Esophagus squamous epithelium (tissue), 5 donors: Measurements from ENCODE around the gene SHISAL1. TPM values are rescaled to one million over a fixed set of nuclear protein-coding genes. Genes with fewer than 3 reads are reported as not detected.

Experiments
- DNase-seq: peaks from one replicate; lab custom pipeline; 2025; lab: John Stamatoyannopoulos, UW
- H3K27ac ChIP-seq, 4 donors: fragments of 200-600 bp; sonication (generic); one replicate each; pipeline ENCODE4 v1.5.1; 2016 to 2019; ENCODE audit warnings: mild to moderate bottlenecking in 1 of 4
- H3K27me3 ChIP-seq, 4 donors: fragments of 200-600 bp; sonication (generic); 1 replicate in 3 of 4; 2 replicates in 1 of 4; pipeline versions ENCODE4 v1.5.1 to v1.6.0; 2017 to 2021; ENCODE audit warnings: antibody characterized with exemption in 1 of 4
- H3K36me3 ChIP-seq, 3 donors: fragments of 200-600 bp; sonication (generic); one replicate each; pipeline ENCODE4 v1.5.1; 2016 to 2019
- H3K4me1 ChIP-seq, 3 donors: fragments of 200-600 bp; sonication (generic); one replicate each; pipeline ENCODE4 v1.5.1; 2017 to 2019
- H3K4me3 ChIP-seq, 4 donors: fragments of 200-600 bp; sonication (generic); 1 replicate in 3 of 4; 2 replicates in 1 of 4; pipeline ENCODE4 v1.5.1; 2016 to 2019; ENCODE audit warnings: mild to moderate bottlenecking in 2 of 4, moderate library complexity in 1 of 4
- H3K9me3 ChIP-seq, 3 donors: fragments of 200-600 bp; sonication (generic); one replicate each; pipeline ENCODE4 v1.5.1; 2016 to 2019
- POLR2A ChIP-seq, 4 donors: fragments of 450-650 bp; IDR thresholded peaks; one replicate each; pipeline ENCODE4 v1.6.1; 2017; ENCODE audit warnings: antibody characterized with exemption in 4 of 4, mild to moderate bottlenecking in 4 of 4, moderate library complexity in 3 of 4
- WGBS, 2 donors: methylation state at CpG; one replicate each; pipeline ENCODE4 v1.1.5; 2018; 5-methylcytosine and 5-hydroxymethylcytosine counted together
- intact Hi-C: fragments of 100-400 bp; cut with DNase I; formaldehyde crosslinking; loops from one replicate; pipeline ENCODE4 v1.15.0; 2022
- total RNA-seq, 4 donors: library from RNA; depleted of rRNA; stranded (reverse); fragments of >200 nt; gene quantifications; one replicate each; pipeline ENCODE4 v1.1.0, GENCODE V29; 2016
- TF ChIP-seq, protein P1 (sequence below), 6 experiments: fragments of 450-650 bp in 4 of 6; fragments of 200-600 bp in 2 of 6; sonication (generic) in 2 of 6; IDR thresholded peaks; one replicate each; pipeline ENCODE4 v1.5.1; 2016 to 2019; ENCODE audit warnings: antibody characterized with exemption in 6 of 6, mild to moderate bottlenecking in 4 of 6, moderate library complexity in 4 of 6
- donor health status: DM: yes; HTN: yes; CAD: no.

SHISAL1 gene
- total RNA-seq, 4 donors from 2014 or later = 0.08 to 1.3 (median 0.31) TPM

DNA sequence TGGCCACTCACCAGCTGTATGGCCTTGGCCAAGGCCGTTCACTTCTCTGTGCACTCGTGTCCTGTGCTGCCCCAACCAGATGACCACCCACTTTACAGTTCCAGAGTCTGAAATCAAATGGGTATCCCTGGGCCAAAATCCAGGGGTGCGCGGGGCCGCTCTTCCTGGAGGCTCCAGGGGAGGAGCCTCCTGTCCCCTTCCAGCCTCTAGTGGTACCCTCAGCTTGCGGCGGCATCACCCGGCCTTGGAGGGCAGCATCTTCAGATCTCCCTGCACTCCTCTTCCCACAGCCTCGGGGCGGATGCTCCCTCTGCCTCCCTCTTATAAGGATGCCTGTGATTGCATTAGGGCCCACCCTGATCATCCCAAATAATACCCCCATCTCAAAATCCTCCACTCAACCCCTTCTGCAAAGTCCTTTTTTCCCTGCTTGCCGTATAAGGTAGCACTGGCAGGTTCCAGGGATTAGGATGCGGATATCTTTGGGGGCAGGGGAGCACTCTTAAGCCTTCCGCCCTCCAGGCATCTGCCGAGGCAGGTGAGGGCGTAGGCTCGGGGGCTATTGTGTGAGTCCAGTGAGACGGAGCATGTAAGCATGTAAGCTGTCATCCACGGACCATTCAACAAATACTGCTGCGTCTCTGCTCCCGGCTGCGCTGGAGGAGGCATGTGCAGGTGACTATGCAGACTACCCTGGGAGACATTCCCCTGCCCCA is 24.4 kb upstream of the SHISAL1 start:
- H3K36me3 ChIP-seq = no peaks in the 10 kb centered on the region
- peaks cover 3 to 29% (median 8%) of the 10 kb centered on the region in 3 donors for H3K4me1 ChIP-seq
- 64 to 84% methylated on average over 10 to 12 of the region's 21 CpGs for WGBS, 2 donors
- intact Hi-C loops = no loop called here
- no peak overlapping the region for H3K4me3 ChIP-seq
- TF ChIP-seq, protein P1, sequence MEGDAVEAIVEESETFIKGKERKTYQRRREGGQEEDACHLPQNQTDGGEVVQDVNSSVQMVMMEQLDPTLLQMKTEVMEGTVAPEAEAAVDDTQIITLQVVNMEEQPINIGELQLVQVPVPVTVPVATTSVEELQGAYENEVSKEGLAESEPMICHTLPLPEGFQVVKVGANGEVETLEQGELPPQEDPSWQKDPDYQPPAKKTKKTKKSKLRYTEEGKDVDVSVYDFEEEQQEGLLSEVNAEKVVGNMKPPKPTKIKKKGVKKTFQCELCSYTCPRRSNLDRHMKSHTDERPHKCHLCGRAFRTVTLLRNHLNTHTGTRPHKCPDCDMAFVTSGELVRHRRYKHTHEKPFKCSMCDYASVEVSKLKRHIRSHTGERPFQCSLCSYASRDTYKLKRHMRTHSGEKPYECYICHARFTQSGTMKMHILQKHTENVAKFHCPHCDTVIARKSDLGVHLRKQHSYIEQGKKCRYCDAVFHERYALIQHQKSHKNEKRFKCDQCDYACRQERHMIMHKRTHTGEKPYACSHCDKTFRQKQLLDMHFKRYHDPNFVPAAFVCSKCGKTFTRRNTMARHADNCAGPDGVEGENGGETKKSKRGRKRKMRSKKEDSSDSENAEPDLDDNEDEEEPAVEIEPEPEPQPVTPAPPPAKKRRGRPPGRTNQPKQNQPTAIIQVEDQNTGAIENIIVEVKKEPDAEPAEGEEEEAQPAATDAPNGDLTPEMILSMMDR (IDR thresholded peaks at IDR 0.05) = no peak
- TF ChIP-seq POLR2A (IDR thresholded peaks at IDR 0.05) = no peak
- H3K27ac ChIP-seq = no peak overlapping the region
- H3K27me3 ChIP-seq = peaks cover 0 to 85% (median 2%) of the 10 kb centered on the region in 4 donors
- H3K9me3 ChIP-seq = no peaks in the 10 kb centered on the region
- DNase-seq = no peak

DNA sequence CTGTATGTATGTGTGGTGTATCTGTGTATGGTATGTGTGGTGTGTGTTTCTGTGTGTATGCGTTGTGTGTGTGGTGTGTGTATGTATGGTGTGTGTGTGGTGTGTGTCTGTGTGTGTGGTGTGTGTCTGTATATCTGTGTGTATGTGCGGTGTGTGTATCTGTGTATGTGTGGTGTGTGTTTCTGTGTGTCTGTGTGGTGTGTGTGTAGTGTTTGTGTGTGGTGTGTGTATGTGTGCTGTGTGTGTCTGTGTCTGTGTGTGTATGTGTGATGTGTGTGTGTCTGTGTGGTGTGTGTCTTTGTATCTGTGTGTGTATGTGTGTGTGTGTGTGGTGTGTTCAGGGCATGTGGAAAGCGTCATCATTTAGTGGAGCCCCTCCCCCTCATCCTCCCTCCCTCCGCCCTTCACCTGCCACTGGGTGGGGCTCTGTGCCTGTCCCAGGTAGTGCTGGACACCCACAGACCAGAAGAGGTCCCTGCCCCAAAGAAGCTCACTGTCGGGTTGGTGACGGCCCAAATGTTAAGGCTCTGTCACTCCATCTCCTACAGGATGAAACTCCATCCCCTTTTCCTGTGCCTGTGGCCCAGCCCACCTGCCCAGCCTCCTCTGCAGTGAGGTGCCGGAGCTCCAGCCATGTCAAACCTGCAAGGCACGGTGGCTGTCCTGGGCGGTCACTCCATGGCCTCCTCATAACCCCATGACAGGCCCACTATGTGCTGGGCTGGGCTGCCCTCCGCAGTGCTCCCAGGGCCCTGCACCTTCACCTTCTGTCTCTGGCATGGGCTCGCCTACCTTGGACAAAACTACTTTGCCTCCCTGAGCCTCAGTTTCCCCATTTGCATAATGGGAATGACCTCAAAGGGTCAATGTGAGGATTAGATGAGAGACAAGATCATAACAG is 23.4 kb upstream of the SHISAL1 start:
- 60 to 100% methylated on average over 2 to 5 of the region's 11 CpGs for WGBS, 2 donors
- Histone ChIP-seq H3K27ac (no peak overlapping the region), H3K4me1 (peaks cover 0 to 27% (median 12%) of the 10 kb centered on the region in 3 donors), H3K9me3 (no peaks in the 10 kb centered on the region), H3K4me3 (no peak overlapping the region), H3K36me3 (no peaks in the 10 kb centered on the region), H3K27me3 (peaks cover 0 to 83% (median 3%) of the 10 kb centered on the region in 4 donors)
- TF ChIP-seq, protein P1 (IDR thresholded peaks at IDR 0.05) = no peak
- DNase-seq = no peak
- intact Hi-C loops = no loop called here

DNA sequence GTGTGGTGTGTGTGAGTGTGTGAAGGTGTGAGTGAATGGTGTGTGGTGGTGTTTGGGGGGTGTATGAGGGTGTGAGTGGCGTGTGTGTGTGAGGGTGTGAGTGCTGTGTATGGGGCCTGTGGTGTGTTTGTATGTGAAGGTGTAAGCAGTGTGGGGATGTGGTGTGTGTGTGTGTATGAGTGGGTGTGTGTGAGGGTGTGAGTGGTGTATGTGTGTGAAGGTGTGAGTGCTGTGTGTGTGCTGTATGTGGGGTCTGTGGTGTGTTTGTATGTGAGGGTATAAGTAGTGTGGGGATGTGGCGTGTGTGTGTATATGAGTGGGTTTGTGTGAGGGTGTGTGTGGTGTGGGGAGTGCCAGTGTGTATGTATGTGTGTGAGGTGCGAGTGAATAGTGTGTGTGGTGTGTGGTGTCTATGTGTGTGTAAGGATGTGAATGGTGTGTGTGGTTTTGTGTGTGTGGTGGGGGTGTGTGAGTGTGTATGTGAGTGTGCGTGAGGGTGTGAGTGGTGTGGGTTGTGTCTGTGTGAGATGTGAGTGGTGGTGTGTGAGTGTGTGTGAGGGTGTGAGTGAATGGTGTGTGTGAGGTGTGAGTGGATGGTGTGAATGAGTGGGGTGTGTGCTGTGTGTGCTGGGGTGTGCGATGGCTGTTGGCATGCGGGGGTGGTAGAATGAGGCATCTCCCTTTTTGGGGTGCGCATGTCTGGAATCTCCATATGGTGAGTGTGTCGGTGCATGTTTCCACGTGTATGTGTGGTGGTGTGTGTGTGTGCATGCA is 22.5 kb upstream of the SHISAL1 start:
- TF ChIP-seq, protein P1 (IDR thresholded peaks at IDR 0.05) = no peak
- TF ChIP-seq POLR2A (IDR thresholded peaks at IDR 0.05) = no peak
- DNase-seq = no peak
- Histone ChIP-seq H3K9me3 (no peaks in the 10 kb centered on the region), H3K36me3 (no peaks in the 10 kb centered on the region), H3K4me3 (no peak overlapping the region), H3K27me3 (peaks cover 2 to 83% (median 10%) of the 10 kb centered on the region in 4 donors), H3K4me1 (peaks cover 7 to 27% (median 18%) of the 10 kb centered on the region in 3 donors), H3K27ac (no peak overlapping the region)
- intact Hi-C loops = no loop called here
- WGBS, 2 donors = 89 to 94% methylated on average over 9 of the region's 9 CpGs

DNA sequence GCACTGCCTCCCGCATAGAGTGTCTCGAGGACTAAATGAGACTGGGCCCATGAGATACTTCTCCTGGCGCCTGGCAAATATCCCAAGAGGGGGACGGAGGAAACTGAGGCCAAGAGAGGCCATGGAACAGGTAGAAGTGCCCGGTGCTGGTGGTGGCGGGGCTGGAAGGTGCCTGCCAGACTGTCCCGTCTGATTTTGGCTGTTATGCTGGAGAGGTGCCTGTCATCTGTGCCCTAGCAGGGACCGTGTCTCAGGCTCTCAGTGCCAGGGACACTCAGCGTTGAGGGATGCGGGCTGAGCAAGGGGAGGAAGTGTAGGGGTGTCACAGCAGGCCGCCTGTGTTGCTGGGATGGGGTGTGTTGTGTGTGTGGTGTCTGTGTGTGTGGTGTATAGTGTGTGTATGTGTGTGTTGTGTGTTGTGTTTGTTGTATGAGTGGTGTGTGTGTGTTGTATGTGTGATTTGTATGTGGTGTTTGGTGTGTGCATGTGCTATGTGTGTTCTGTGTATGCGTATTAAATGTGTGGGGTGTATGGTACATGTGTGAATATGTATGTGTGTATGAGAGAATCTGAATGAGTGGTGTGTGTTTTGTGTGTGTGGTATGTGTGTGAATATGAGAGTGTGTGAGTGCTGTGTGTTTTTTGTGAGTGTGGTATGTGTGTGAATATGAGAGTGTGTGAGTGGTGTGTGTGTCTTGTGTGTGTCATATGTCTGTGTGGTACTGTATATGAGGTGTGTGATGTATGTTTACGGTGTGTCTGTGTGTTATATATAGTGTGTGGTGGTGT is 21.3 kb upstream of the SHISAL1 start:
- H3K27me3 ChIP-seq = peaks cover 7 to 83% (median 16%) of the 10 kb centered on the region in 4 donors
- no peak for DNase-seq
- TF ChIP-seq, protein P1 (IDR thresholded peaks at IDR 0.05) = no peak
- no peak for TF ChIP-seq POLR2A (IDR thresholded peaks at IDR 0.05)
- WGBS, 2 donors = 79 to 82% methylated on average over 12 to 13 of the region's 13 CpGs
- no peak overlapping the region for H3K27ac ChIP-seq
- no peak overlapping the region for H3K4me3 ChIP-seq
- H3K4me1 ChIP-seq = peaks cover 7 to 30% (median 18%) of the 10 kb centered on the region in 3 donors
- H3K9me3 ChIP-seq = no peaks in the 10 kb centered on the region
- no peaks in the 10 kb centered on the region for H3K36me3 ChIP-seq
- intact Hi-C loops = no loop called here
